Aorta (tissue), 5 donors: ENCODE data around the gene GMDS. TPM values are rescaled to one million over a fixed set of nuclear protein-coding genes. Genes with fewer than 3 reads are reported as not detected.
A peak's percentile ranks its signal among the peaks of the same experiment; 100 is the strongest.

Experiments
- ATAC-seq: fragments of 200-7000 bp; cut with Tn5 transposase; one replicate; pipeline ENCODE4 v1.9.1; 2022; ENCODE audit warnings: moderate library complexity; ENCODE audit not compliant: low FRiP score
- DNase-seq, 2 donors: peaks; one replicate each; pipeline ENCODE4 v3.0.0-alpha.2; 2020
- H3K27ac ChIP-seq, 2 donors: one replicate each; pipeline ENCODE4 v1.5.1; 2013; ENCODE audit warnings: low read length in 2 of 2, mild to moderate bottlenecking in 2 of 2, moderate library complexity in 2 of 2, control low read depth in 1 of 2, inconsistent platforms in 1 of 2, low read depth in 1 of 2
- H3K27me3 ChIP-seq, 2 donors: one replicate each; pipeline ENCODE4 v1.6.1; 2013; ENCODE audit warnings: control low read depth in 1 of 2, low read length in 1 of 2, mild to moderate bottlenecking in 1 of 2, moderate library complexity in 1 of 2; ENCODE audit not compliant: insufficient read depth in 2 of 2, control insufficient read depth in 1 of 2
- H3K36me3 ChIP-seq, 2 donors: one replicate each; pipeline ENCODE4 v1.6.1; 2013; ENCODE audit warnings: control low read depth in 1 of 2, low read length in 1 of 2, mild to moderate bottlenecking in 1 of 2; ENCODE audit not compliant: insufficient read depth in 2 of 2, control insufficient read depth in 1 of 2
- H3K4me1 ChIP-seq, 2 donors: one replicate each; pipeline ENCODE4 v1.6.1; 2013; ENCODE audit warnings: low read length in 2 of 2, control low read depth in 1 of 2, mild to moderate bottlenecking in 1 of 2, moderate library complexity in 1 of 2; ENCODE audit not compliant: insufficient read depth in 2 of 2, control insufficient read depth in 1 of 2
- H3K4me3 ChIP-seq, 2 donors: one replicate each; pipeline ENCODE4 v1.5.1; 2013; ENCODE audit warnings: low read length in 2 of 2, control low read depth in 1 of 2, mild to moderate bottlenecking in 1 of 2
- H3K9me3 ChIP-seq: one replicate; pipeline ENCODE4 v1.6.1; 2013; ENCODE audit warnings: mild to moderate bottlenecking, low read length; ENCODE audit not compliant: control insufficient read depth
- WGBS, 2 donors: extraction: QIAGEN DNeasy Blood & Tissue Kit; methylation state at CpG; one replicate each; pipeline ENCODE4 v1.1.7; 2013; 5-methylcytosine and 5-hydroxymethylcytosine counted together
- intact Hi-C, 2 donors: fragments of 100-400 bp; cut with DNase I; formaldehyde crosslinking; loops; one replicate each; pipeline versions ENCODE4 v1.14.2 to v1.15.0; 2022
- polyA plus RNA-seq, 2 donors: library from polyadenylated mRNA; stranded (reverse); fragments of 200-250 nt; gene quantifications; one replicate each; pipeline ENCODE4 v1.2.3, GENCODE V29; 2013
- total RNA-seq, 2 donors: library from RNA; stranded (reverse); fragmentation: NEBNext Ultra II Directional; extraction: Animal tissue kit (Norgen Biotek cat#: 25700); gene quantifications; one replicate each; pipeline ENCODE4 v1.2.1, GENCODE V29; 2021
- donor health status: healthy with polysubstance abuse.
- donor health status: Bipolar disorder and iron deficiency.
- donor health status: DM: no; HTN: no; CAD: no.
- donor health status: DM: no; HTN: no; CAD: no.
- donor health status: DM: yes; HTN: yes; CAD: no.

The GMDS gene
- total and polyA plus RNA-seq, 4 donors, result 66.1 to 138 (median 84.9) TPM

- Histone ChIP-seq H3K4me3 (peak overlapping the region in 1 of 2 donors; percentile 54), H3K9me3 (no peaks in the 10 kb centered on the region), H3K27ac (no peak overlapping the region), H3K27me3 (no peaks in the 10 kb centered on the region), H3K4me1 (peaks cover 2 to 3% of the 10 kb centered on the region in 2 donors), H3K36me3 (no peaks in the 10 kb centered on the region)
- intact Hi-C loops, result loop anchor here in 1 of 2 donors (10.0 kb wide), 1 partner anchor 222 kb away; no protein-coding TSS in a partner anchor
- ATAC-seq (no peak), DNase-seq (no peak)
- WGBS, 2 donors, result 59 to 64% methylated on average over 6 of the region's 6 CpGs
Measured at GRCh38 chr6:2222275-2222842, 23.0 kb downstream of the GMDS start.

- H3K4me1 ChIP-seq, result peaks cover 2 to 3% of the 10 kb centered on the region in 2 donors
- no peak for DNase-seq
- no peaks in the 10 kb centered on the region for H3K9me3 ChIP-seq
- intact Hi-C loops, result loop anchor here in 1 of 2 donors (10.0 kb wide), 1 partner anchor 223 kb away; no protein-coding TSS in a partner anchor
- WGBS, 2 donors, result 46 to 52% methylated on average over 6 of the region's 6 CpGs
- H3K27me3 ChIP-seq, result no peaks in the 10 kb centered on the region
- H3K4me3 ChIP-seq, result peak overlapping the region; percentile 28 to 54
- no peaks in the 10 kb centered on the region for H3K36me3 ChIP-seq
- no peak for ATAC-seq
- no peak overlapping the region for H3K27ac ChIP-seq
Measured at GRCh38 chr6:2221726-2222274, 23.6 kb downstream of the GMDS start.

- WGBS, 2 donors, result 92 to 98% methylated on average over 6 of the region's 6 CpGs
- Histone ChIP-seq H3K4me3 (no peak overlapping the region), H3K9me3 (no peaks in the 10 kb centered on the region), H3K36me3 (no peaks in the 10 kb centered on the region), H3K27ac (no peak overlapping the region), H3K4me1 (peaks cover 2% of the 10 kb centered on the region in 2 donors), H3K27me3 (no peaks in the 10 kb centered on the region)
- DNase-seq (no peak), ATAC-seq (no peak)
- intact Hi-C loops, result loop anchor here in 1 of 2 donors (10.0 kb wide), 1 partner anchor 225 kb away; no protein-coding TSS in a partner anchor
Measured at GRCh38 chr6:2220154-2220553, 25.3 kb downstream of the GMDS start.

GRCh38 chr6:2218866-2219265 is 26.5 kb downstream of the GMDS start:
- Histone ChIP-seq H3K36me3 (no peaks in the 10 kb centered on the region), H3K27me3 (no peaks in the 10 kb centered on the region), H3K4me3 (no peak overlapping the region), H3K27ac (no peak overlapping the region), H3K9me3 (no peaks in the 10 kb centered on the region), H3K4me1 (peaks cover 0 to 2% of the 10 kb centered on the region in 2 donors)
- DNase-seq (no peak), ATAC-seq (no peak)
- WGBS, 2 donors, result 86 to 98% methylated on average over 6 of the region's 6 CpGs
- intact Hi-C loops, result no loop called here

- no peak overlapping the region for H3K27ac ChIP-seq
- H3K4me3 ChIP-seq, result no peak overlapping the region
- DNase-seq (no peak), ATAC-seq (no peak)
- H3K9me3 ChIP-seq, result no peaks in the 10 kb centered on the region
- no peaks in the 10 kb centered on the region for H3K36me3 ChIP-seq
- intact Hi-C loops, result no loop called here
- H3K4me1 ChIP-seq, result peaks cover 0 to 2% of the 10 kb centered on the region in 2 donors
- H3K27me3 ChIP-seq, result no peaks in the 10 kb centered on the region
- WGBS, 2 donors, result 92% methylated on average over 13 of the region's 13 CpGs
Measured at GRCh38 chr6:2216794-2217383, 28.5 kb downstream of the GMDS start.

GRCh38 chr6:2215342-2215741 is 30.1 kb downstream of the GMDS start:
- H3K36me3 ChIP-seq, result no peaks in the 10 kb centered on the region
- H3K27me3 ChIP-seq, result no peaks in the 10 kb centered on the region
- H3K4me3 ChIP-seq, result no peak overlapping the region
- ATAC-seq, result no peak
- DNase-seq, result no peak
- H3K9me3 ChIP-seq, result no peaks in the 10 kb centered on the region
- no peak overlapping the region for H3K27ac ChIP-seq
- 86 to 92% methylated on average over 3 of the region's 3 CpGs for whole genome bisulfite sequencing, 2 donors
- intact Hi-C loops, result no loop called here
- H3K4me1 ChIP-seq, result peaks cover 0 to 2% of the 10 kb centered on the region in 2 donors

- no peak for DNase-seq
Measured at GRCh38 chr6:2213086-2213485, 32.3 kb downstream of the GMDS start.

GRCh38 chr6:2209226-2209809 is 36.1 kb downstream of the GMDS start:
- no peak overlapping the region for H3K27ac ChIP-seq
- no peaks in the 10 kb centered on the region for H3K4me1 ChIP-seq
- no peaks in the 10 kb centered on the region for H3K36me3 ChIP-seq
- no peak overlapping the region for H3K4me3 ChIP-seq
- H3K27me3 ChIP-seq, result no peaks in the 10 kb centered on the region
- ATAC-seq (no peak), DNase-seq (no peak)
- 77 to 85% methylated on average over 6 of the region's 6 CpGs for WGBS, 2 donors
- intact Hi-C loops, result no loop called here
- H3K9me3 ChIP-seq, result no peaks in the 10 kb centered on the region

More at GRCh38 chr6:2213086-2213485, 32.3 kb downstream of the GMDS start:
- Histone ChIP-seq H3K9me3 (no peaks in the 10 kb centered on the region), H3K27me3 (no peaks in the 10 kb centered on the region), H3K4me3 (no peak overlapping the region), H3K36me3 (no peaks in the 10 kb centered on the region), H3K4me1 (no peaks in the 10 kb centered on the region), H3K27ac (no peak overlapping the region)
- intact Hi-C loops, result no loop called here
- ATAC-seq, result no peak
- 94% methylated on average over 2 of the region's 2 CpGs for WGBS, 2 donors
